Vagina (tissue), 2 donors: ENCODE data around the gene SKAP1.

ENCODE experiments used
- CTCF ChIP-seq, 3 experiments: fragments of 450-650 bp in 2 of 3; fragments of 200-600 bp in 1 of 3; sonication (generic) in 1 of 3; IDR thresholded peaks; one replicate each; pipeline ENCODE4 v1.5.1; 2017 to 2019; ENCODE audit warnings: antibody characterized with exemption in 3 of 3, mild to moderate bottlenecking in 2 of 3, moderate library complexity in 2 of 3
- POLR2A ChIP-seq, 2 donors: fragments of 450-650 bp; IDR thresholded peaks; one replicate each; pipeline ENCODE4 v1.6.1; 2017; ENCODE audit warnings: antibody characterized with exemption in 2 of 2, mild to moderate bottlenecking in 2 of 2, moderate library complexity in 2 of 2

DNA sequence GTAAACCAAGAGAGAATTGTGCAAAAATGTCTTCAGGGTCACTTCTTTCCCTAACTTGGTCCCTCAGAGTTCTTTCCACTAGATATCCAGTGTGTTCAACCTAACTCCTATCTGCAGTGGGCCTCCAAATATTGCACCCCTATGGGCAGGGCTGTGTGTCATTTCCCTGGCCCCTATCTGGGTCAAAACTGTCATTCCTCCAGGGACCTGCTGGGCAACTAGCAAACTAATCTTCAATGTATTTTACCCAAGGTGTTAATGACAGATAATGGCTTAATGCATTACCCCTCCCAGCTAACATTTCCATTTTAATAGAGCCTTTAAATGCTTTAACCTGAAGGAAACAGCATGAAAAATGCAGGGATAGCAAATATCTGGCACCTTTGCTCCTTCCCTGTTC, 25.8 kb upstream of the SKAP1 start:
- TF ChIP-seq CTCF (IDR thresholded peaks at IDR 0.05): no peak
- no peak for TF ChIP-seq POLR2A (IDR thresholded peaks at IDR 0.05)
